AG10803 (cell line): ENCODE results near the gene LINGO4.

Experiments
- DNase-seq: peaks from one replicate; pipeline ENCODE4 v3.0.0; 2010; ENCODE audit warnings: low read depth
- H3K4me3 ChIP-seq: 2 replicates; pipeline ENCODE4 v1.5.1; 2011; ENCODE audit warnings: mild to moderate bottlenecking, low read length, control low read depth
- TF ChIP-seq, protein P1 (sequence below): conservative IDR thresholded peaks from 2 replicates; pipeline ENCODE4 v1.5.1; 2011; ENCODE audit warnings: mild to moderate bottlenecking, low read length, control low read depth, inconsistent platforms

The LINGO4 gene

DNA sequence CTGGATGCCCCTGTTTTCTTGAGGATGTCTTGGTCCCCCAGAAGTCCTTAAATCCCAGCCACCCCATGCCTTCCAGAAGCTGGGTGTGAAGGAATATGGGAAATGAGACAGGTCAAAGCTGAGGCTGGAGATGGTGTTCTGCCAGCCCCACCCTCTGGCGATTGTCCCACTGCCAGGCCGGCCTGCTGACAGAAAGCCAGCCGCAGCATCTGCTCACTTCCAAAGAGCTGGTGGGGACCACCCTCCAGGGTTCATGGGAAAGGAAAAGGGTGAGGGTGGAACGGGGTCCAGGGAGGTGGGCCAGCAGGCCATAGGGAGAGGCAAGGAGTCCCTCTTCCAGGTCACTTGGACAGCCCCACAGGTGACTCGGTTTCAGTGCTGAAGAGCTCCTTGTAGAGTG lies 1.9 kb upstream of the LINGO4 start:
- H3K4me3 ChIP-seq, result no peak overlapping the region
- TF ChIP-seq, protein P1, sequence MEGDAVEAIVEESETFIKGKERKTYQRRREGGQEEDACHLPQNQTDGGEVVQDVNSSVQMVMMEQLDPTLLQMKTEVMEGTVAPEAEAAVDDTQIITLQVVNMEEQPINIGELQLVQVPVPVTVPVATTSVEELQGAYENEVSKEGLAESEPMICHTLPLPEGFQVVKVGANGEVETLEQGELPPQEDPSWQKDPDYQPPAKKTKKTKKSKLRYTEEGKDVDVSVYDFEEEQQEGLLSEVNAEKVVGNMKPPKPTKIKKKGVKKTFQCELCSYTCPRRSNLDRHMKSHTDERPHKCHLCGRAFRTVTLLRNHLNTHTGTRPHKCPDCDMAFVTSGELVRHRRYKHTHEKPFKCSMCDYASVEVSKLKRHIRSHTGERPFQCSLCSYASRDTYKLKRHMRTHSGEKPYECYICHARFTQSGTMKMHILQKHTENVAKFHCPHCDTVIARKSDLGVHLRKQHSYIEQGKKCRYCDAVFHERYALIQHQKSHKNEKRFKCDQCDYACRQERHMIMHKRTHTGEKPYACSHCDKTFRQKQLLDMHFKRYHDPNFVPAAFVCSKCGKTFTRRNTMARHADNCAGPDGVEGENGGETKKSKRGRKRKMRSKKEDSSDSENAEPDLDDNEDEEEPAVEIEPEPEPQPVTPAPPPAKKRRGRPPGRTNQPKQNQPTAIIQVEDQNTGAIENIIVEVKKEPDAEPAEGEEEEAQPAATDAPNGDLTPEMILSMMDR, result no peak
- no peak for DNase-seq

DNA sequence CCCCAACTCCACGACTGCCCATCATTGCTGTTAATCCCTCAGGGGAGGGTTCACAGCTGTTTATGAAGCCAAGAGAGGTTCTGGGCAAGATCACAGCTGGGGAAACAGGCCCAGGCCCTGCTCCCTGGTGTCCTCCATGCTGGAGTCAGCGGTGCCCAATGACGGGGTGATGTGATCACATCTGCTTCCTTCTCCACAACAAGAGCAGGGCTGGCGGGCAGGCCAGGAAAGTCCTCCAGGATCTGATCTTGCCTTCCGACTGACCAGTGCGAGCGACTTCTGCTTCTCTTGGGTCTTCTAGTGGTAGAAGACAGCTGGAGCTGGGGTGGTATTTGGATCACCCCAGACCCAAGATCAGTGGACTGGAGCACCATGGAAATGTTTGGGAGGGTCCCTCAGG lies 951 bp upstream of the LINGO4 start:
- H3K4me3 ChIP-seq, result no peak overlapping the region
- TF ChIP-seq, protein P1, result no peak
- DNase-seq, result no peak

DNA sequence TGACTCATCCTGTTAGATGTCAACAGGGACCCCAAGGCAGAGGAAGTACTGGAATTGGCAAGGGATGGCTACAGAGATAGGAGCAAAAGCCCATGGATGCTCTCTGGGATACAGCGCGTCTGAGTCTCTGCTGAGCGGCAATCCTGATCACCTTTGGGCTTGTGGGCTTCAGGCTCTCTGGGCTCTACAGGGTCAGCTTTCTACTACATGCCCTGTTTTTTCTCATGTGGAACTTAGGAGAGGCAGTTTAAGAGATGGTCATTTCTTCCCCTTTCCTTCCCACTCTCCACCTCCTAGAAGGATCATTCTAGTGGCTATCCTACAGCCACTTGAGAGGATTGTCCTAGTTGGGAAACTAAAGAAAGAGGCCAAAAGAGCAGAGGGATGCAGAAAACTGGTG lies 1.3 kb downstream of the LINGO4 start:
- H3K4me3 ChIP-seq, result no peak overlapping the region
- no peak for DNase-seq
- TF ChIP-seq, protein P1, result no peak

DNA sequence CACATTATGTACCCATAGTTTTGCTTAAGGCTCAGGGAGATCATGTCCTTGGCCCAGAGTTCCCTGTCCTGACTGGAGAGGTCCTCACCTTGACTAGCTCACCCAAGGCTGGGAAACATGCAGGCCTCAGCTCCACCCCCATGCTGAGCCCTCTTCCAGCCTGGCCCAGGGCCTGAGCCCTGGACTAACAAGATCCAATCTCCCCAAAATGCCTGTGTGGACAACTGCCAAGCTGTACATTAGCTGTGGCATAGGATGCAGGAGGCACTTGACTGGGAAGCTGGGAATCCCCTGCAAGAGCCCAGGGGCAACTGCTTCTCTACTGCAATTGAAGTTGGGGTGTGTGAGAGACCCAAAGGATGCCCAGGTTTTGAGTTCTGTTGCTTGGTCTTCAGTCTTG lies 2.1 kb downstream of the LINGO4 start:
- TF ChIP-seq, protein P1, result no peak
- DNase-seq, result no peak
- no peak overlapping the region for H3K4me3 ChIP-seq

DNA sequence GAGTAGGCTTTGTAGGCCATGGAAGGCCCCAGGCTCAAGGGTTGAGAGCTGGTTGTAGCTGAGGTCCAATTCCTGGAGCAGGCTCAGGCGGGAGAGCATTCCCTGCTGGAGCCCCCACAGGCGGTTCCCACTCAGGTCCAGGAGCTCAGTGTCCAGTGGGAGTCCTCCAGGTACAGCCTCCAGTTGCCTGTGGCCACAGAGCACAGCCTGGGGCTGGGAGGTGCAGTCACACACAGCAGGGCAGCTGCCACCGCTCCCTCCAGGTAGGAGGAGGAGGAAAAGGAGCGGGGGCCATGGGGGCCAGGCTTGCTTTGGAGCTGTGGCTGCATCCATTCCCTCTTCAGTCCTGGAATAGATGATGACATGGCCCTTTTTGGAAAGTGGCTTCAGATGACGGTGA lies 2.8 kb downstream of the LINGO4 start:
- no peak for DNase-seq
- TF ChIP-seq, protein P1, result no peak
- H3K4me3 ChIP-seq, result no peak overlapping the region

DNA sequence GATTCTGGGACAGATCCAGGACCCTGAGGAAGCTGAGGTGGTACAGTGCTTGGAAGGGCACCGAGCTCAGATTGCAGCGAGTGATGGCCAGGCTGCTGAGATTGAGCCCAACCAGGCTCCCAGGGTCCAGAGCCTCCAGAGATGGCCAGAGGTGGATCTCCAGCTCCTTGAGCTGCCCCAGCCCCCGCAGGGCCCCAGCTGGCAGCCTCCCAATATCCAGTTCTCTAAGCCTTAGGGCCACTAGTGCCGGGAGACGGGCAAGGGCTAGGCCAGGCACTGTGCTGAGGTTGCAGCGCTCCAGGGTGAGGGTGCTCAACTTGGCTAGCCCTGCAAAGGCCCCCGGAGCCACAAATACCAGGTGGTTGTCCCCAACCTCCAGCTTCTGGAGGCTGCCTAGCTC lies 3.4 kb downstream of the LINGO4 start:
- TF ChIP-seq, protein P1, result no peak
- no peak overlapping the region for H3K4me3 ChIP-seq
- no peak for DNase-seq

DNA sequence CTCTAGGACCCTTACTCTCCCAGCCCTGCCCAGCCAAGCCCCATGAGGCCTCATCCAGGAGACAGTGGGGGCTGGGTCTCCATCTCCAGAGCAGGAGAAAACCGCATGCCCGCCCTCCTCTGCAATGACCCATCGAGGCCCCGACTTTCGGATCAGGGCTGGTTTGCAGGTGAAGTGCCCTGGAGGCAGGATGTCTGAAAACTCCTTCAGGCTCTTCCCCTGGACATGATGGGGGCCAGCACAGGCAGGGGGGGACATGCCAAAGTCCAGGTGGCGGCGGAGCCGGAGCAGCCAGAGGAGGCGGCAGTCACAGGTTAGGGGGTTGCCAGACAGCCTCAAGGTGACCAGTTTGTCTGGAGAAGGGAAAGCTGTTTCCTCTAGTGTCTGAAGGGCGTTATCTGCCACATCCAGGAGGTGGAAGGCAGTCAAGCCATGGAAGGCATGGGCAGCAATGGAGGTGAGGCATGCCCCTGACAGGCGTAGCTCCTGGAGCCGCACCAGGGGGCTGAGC lies 3.9 kb downstream of the LINGO4 start:
- TF ChIP-seq, protein P1, result no peak
- H3K4me3 ChIP-seq, result no peak overlapping the region
- no peak for DNase-seq
